ENCODE measurements around the gene ITPRIP. TPM values are rescaled to one million over a fixed set of nuclear protein-coding genes. Genes with fewer than 3 reads are reported as not detected.

The ITPRIP gene
- total RNA-seq, 1 experiment from 2014 or later = 12.0 TPM

GRCh38 chr10:104351061-104351702 lies 12.9 kb upstream of the ITPRIP start:
- DNase-seq (ENCODE audit: low read depth, low spot score) = no peak
- no peaks in the 10 kb centered on the region for H4K20me1 ChIP-seq (ENCODE audit: insufficient read depth)
- H3K4me2 ChIP-seq (ENCODE audit: low read length) = peak overlapping the region; percentile 12; the same call in 1 of the 2 replicates
- POLR2A ChIA-PET = interaction anchor here (1.3 to 2.0 kb wide), 4 partner anchors 13 to 82 kb away, joined by 3 to 6 read pairs (median 5); partner anchors contain the start of genes GSTO2 and ITPRIP
- CTCF ChIA-PET = interaction anchor here (1.0 to 6.5 kb wide), 11 partner anchors 9 to 271 kb away, joined by 3 to 106 read pairs (median 8); partner anchors contain the start of genes GSTO1 and ITPRIP
- no peaks in the 10 kb centered on the region for H3K36me3 ChIP-seq (ENCODE audit: control insufficient read depth in 1 of 2, insufficient read depth in 2 of 2, low read length in 2 of 2)
- H3K9me3 ChIP-seq (ENCODE audit: control insufficient read depth in 1 of 2, insufficient read depth in 1 of 2, low read depth in 1 of 2, low read length in 2 of 2) = no peaks in the 10 kb centered on the region
- no peak overlapping the region for H3K27ac ChIP-seq (ENCODE audit: low read depth, low read length)
- no TSS peak for BruUV-seq (replicated peaks)
- RAD21 ChIA-PET (ENCODE audit: low non-redundant PET in 1 of 2, low total read pairs in 2 of 2, uncharacterized antibody in 2 of 2, unreplicated experiment in 2 of 2) = interaction anchor here (0.5 to 2.2 kb wide), 6 partner anchors 9 to 306 kb away, joined by 3 to 6 read pairs (median 4); no protein-coding TSS in a partner anchor
- ATAC-seq = no peak
- no peak overlapping the region for H2AFZ ChIP-seq (ENCODE audit: low read depth, low read length, poor library complexity, severe bottlenecking)
- H3K9ac ChIP-seq (ENCODE audit: low read length) = no peak overlapping the region
- no peaks in the 10 kb centered on the region for H3K79me2 ChIP-seq (ENCODE audit: insufficient read depth, low read length)
- no peaks in the 10 kb centered on the region for H3K9me2 ChIP-seq (ENCODE audit: insufficient read depth)
- intact Hi-C loops (cut with micrococcal nuclease) = loop anchor here (5.0 kb wide), 2 partner anchors 229 to 464 kb away; partner anchors contain the start of gene SFR1
- H3K27me3 ChIP-seq (ENCODE audit: insufficient read depth, low read length) = no peaks in the 10 kb centered on the region; the same call in 1 of the 2 replicates
- H3K4me3 ChIP-seq (replicated peaks in 1 of 2; ENCODE audit: low read depth in 1 of 2, low read length in 2 of 2) = no peak overlapping the region
- peaks cover 7 to 33% of the 10 kb centered on the region in 2 experiments; a peak in 3 of 4 replicates for H3K4me1 ChIP-seq (ENCODE audit: control insufficient read depth in 1 of 2, insufficient read depth in 2 of 2, low read length in 2 of 2)
- TF ChIP-seq ZNF274 (IDR thresholded peaks at IDR 0.05; ENCODE audit: low read depth, low read length) (no peak), EZH2 (IDR thresholded peaks at IDR 0.05) (no peak), EZH2phosphoT487 (IDR thresholded peaks at IDR 0.05; ENCODE audit: borderline replicate concordance) (no peak), POLR2AphosphoS5 (IDR thresholded peaks at IDR 0.05; ENCODE audit: low read depth, low read length) (no peak), RAD21 (IDR thresholded peaks at IDR 0.05; ENCODE audit: low read depth) (no peak), SP1 (IDR thresholded peaks at IDR 0.05; ENCODE audit: low read depth) (peak; percentile 20; the same call in 1 of the 2 replicates), SRF (IDR thresholded peaks at IDR 0.05; ENCODE audit: low read depth) (no peak), ELF1 (IDR thresholded peaks at IDR 0.05; ENCODE audit: borderline replicate concordance, low read depth) (no peak), SIN3A (IDR thresholded peaks at IDR 0.05; ENCODE audit: low read depth) (no peak), REST (IDR thresholded peaks at IDR 0.05; ENCODE audit: low read depth) (no peak), EGR1 (IDR thresholded peaks at IDR 0.05; ENCODE audit: low read depth) (no peak), YY1 (IDR thresholded peaks at IDR 0.05; ENCODE audit: extremely low read depth, insufficient replicate concordance, low read depth, low read length) (no peak), FOSL1 (IDR thresholded peaks at IDR 0.05; ENCODE audit: low read depth) (peak; percentile 46), CTCF (IDR thresholded peaks at IDR 0.05 in 2 of 3, conservative IDR thresholded peaks at IDR 0.05 in 1 of 3; ENCODE audit: borderline replicate concordance in 1 of 3, insufficient read depth in 1 of 3, low read depth in 2 of 3, low read length in 2 of 3) (no peak), ATF3 (IDR thresholded peaks at IDR 0.05) (0 out of 2 replicates have a peak, but pooled peaks have one; percentile 8), JUND (IDR thresholded peaks at IDR 0.05) (peak; percentile 33)
- TF ChIP-seq, protein P1, sequence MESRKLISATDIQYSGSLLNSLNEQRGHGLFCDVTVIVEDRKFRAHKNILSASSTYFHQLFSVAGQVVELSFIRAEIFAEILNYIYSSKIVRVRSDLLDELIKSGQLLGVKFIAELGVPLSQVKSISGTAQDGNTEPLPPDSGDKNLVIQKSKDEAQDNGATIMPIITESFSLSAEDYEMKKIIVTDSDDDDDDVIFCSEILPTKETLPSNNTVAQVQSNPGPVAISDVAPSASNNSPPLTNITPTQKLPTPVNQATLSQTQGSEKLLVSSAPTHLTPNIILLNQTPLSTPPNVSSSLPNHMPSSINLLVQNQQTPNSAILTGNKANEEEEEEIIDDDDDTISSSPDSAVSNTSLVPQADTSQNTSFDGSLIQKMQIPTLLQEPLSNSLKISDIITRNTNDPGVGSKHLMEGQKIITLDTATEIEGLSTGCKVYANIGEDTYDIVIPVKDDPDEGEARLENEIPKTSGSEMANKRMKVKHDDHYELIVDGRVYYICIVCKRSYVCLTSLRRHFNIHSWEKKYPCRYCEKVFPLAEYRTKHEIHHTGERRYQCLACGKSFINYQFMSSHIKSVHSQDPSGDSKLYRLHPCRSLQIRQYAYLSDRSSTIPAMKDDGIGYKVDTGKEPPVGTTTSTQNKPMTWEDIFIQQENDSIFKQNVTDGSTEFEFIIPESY (IDR thresholded peaks at IDR 0.05; ENCODE audit: extremely low read depth, insufficient replicate concordance, low read length) = no peak
- TF ChIP-seq, protein P2, sequence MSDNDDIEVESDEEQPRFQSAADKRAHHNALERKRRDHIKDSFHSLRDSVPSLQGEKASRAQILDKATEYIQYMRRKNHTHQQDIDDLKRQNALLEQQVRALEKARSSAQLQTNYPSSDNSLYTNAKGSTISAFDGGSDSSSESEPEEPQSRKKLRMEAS (IDR thresholded peaks at IDR 0.05) = no peak

All from HCT116 (cell line).